ENCODE data around the gene PRKG1. TPM values are rescaled to one million over a fixed set of nuclear protein-coding genes. Genes with fewer than 3 reads are reported as not detected.

The PRKG1 gene
- total and polyA plus RNA-seq, 4 donors = 6.8 to 38.1 (median 15.4) TPM

- Histone ChIP-seq H3K36me3 (ENCODE audit: control insufficient read depth, insufficient read depth, low read length) (no peaks in the 10 kb centered on the region), H3K27ac (ENCODE audit: low read depth, low read length) (no peak overlapping the region), H3K27me3 (ENCODE audit: control insufficient read depth, insufficient read depth, low read length) (no peaks in the 10 kb centered on the region), H3K9me3 (ENCODE audit: control insufficient read depth, insufficient read depth, low read length) (no peaks in the 10 kb centered on the region), H3K4me1 (ENCODE audit: control insufficient read depth, insufficient read depth, low read length) (no peaks in the 10 kb centered on the region), H3K4me3 (ENCODE audit: low read depth, low read length) (no peak overlapping the region)
- DNase-seq (ENCODE audit: low read depth in 4 of 6, low spot score in 6 of 6) = no peak
- WGBS (ENCODE audit: insufficient coverage) = 89% methylated on average over 4 of the region's 6 CpGs
Measured at GRCh38 chr10:52210161-52210560, 1135.9 kb downstream of the PRKG1 start.

DNA sequence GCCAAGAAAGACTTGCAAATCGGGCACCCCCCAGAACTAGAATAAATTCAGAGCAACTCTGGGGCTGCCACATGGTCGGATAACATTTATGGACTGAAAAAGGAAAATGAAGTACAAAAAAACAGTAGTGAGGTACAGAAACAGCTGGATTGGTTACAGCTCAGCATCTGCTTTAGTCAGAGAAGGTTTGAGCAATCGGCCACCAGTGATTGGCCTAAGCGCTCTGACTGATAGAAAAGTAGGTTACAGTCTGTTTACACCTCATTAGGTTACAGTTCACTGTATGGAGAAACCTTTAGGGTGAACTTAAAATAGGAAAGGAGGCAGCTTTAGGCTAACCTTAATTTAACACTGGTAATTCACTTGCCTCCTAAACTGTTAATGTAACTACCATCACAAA lies 1137.8 kb downstream of the PRKG1 start:
- no peak overlapping the region for H3K27ac ChIP-seq (ENCODE audit: low read depth, low read length)
- H3K9me3 ChIP-seq (ENCODE audit: control insufficient read depth, insufficient read depth, low read length) = no peaks in the 10 kb centered on the region
- no peak overlapping the region for H3K4me3 ChIP-seq (ENCODE audit: low read depth, low read length)
- 39% methylated on average over 2 of the region's 4 CpGs for WGBS (ENCODE audit: insufficient coverage)
- no peaks in the 10 kb centered on the region for H3K27me3 ChIP-seq (ENCODE audit: control insufficient read depth, insufficient read depth, low read length)
- no peaks in the 10 kb centered on the region for H3K4me1 ChIP-seq (ENCODE audit: control insufficient read depth, insufficient read depth, low read length)
- H3K36me3 ChIP-seq (ENCODE audit: control insufficient read depth, insufficient read depth, low read length) = no peaks in the 10 kb centered on the region
- no peak for DNase-seq (ENCODE audit: low read depth in 4 of 6, low spot score in 6 of 6)

DNA sequence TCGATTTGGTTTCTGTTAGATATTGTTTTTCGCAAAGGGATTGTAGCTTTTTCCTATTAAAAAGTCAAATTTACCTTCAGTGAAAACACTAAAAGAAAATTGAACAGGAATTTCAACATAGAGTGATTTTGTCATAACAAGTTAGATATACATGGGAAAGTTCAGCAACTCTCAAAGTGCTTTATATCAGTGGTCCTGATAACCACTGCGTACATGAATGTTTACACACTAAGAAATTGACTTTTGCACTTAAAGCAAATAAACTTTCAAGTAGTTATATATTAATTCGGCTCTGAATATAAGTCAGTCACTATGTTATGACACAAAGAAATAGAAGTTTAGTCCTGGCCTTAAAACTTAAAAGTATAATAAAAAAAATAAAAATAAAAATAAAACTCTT lies 1138.5 kb downstream of the PRKG1 start:
- no peak for DNase-seq (ENCODE audit: low read depth in 4 of 6, low spot score in 6 of 6)
- no peaks in the 10 kb centered on the region for H3K9me3 ChIP-seq (ENCODE audit: control insufficient read depth, insufficient read depth, low read length)
- H3K4me1 ChIP-seq (ENCODE audit: control insufficient read depth, insufficient read depth, low read length) = no peaks in the 10 kb centered on the region
- no CpG with 5 or more reads among the region's 4 CpGs for WGBS (ENCODE audit: insufficient coverage)
- no peak overlapping the region for H3K4me3 ChIP-seq (ENCODE audit: low read depth, low read length)
- H3K27me3 ChIP-seq (ENCODE audit: control insufficient read depth, insufficient read depth, low read length) = no peaks in the 10 kb centered on the region
- no peaks in the 10 kb centered on the region for H3K36me3 ChIP-seq (ENCODE audit: control insufficient read depth, insufficient read depth, low read length)
- H3K27ac ChIP-seq (ENCODE audit: low read depth, low read length) = no peak overlapping the region

DNA sequence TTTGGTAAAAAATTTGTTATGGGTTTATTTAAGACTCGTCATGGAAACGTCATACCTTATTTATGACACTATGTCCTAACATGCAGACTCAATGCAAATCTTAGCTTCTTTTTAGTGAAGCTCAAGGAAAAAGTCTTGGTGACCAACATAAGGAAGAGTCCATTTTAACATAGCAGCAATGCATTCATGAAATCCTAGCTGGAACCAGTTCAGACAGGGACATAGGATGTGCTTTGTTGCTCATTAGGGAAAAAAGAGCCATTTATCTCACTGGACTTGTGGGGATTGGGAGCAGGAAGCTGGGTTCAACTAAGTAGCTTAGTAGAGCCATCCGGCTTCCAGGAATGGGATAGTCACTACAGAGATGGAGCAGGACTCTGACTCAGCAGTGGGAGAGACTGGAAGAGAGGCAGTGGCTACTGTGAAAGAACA lies 1139.0 kb downstream of the PRKG1 start:
- H3K36me3 ChIP-seq (ENCODE audit: control insufficient read depth, insufficient read depth, low read length) = no peaks in the 10 kb centered on the region
- H3K27ac ChIP-seq (ENCODE audit: low read depth, low read length) = no peak overlapping the region
- no peaks in the 10 kb centered on the region for H3K9me3 ChIP-seq (ENCODE audit: control insufficient read depth, insufficient read depth, low read length)
- H3K4me3 ChIP-seq (ENCODE audit: low read depth, low read length) = no peak overlapping the region
- H3K4me1 ChIP-seq (ENCODE audit: control insufficient read depth, insufficient read depth, low read length) = no peaks in the 10 kb centered on the region
- no peak for DNase-seq (ENCODE audit: low read depth in 4 of 6, low spot score in 6 of 6)
- no peaks in the 10 kb centered on the region for H3K27me3 ChIP-seq (ENCODE audit: control insufficient read depth, insufficient read depth, low read length)
- WGBS (ENCODE audit: insufficient coverage) = 67% methylated on average over 1 of the region's 3 CpGs

- peak; percentile 62 to 96 (median 76) for DNase-seq (ENCODE audit: low read depth in 4 of 6, low spot score in 6 of 6)
Measured at GRCh38 chr10:52215745-52216361, 1141.6 kb downstream of the PRKG1 start.

DNA sequence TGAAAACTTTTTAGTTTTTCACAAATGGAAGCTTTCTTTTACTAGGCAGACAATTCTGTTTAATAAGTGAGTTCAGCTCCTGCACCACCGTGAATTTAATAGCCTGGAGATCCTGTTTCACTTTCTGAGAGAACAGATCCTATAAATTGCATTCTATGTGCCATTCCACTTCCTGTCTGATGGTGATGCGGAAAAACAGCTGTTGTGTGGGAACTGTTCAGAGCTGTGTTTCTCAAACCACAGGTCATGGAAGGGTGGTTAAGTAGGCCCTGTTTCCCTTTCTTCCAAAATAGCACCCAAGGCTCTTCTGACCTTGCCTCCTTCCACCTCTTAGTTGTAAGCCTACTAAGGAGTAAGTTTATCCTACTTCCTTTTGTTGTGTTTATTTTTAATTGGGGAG lies 1142.6 kb downstream of the PRKG1 start:
- Histone ChIP-seq H3K27me3 (ENCODE audit: control insufficient read depth, insufficient read depth, low read length) (no peaks in the 10 kb centered on the region), H3K4me3 (ENCODE audit: low read depth, low read length) (no peak overlapping the region), H3K27ac (ENCODE audit: low read depth, low read length) (no peak overlapping the region), H3K4me1 (ENCODE audit: control insufficient read depth, insufficient read depth, low read length) (no peaks in the 10 kb centered on the region), H3K9me3 (ENCODE audit: control insufficient read depth, insufficient read depth, low read length) (no peaks in the 10 kb centered on the region), H3K36me3 (ENCODE audit: control insufficient read depth, insufficient read depth, low read length) (no peaks in the 10 kb centered on the region)
- WGBS (ENCODE audit: insufficient coverage) = no CpG with 5 or more reads among the region's 2 CpGs
- DNase-seq (ENCODE audit: low read depth in 4 of 6, low spot score in 6 of 6) = peak in 1 of 6 donors; percentile 30

More at GRCh38 chr10:52215745-52216361, 1141.6 kb downstream of the PRKG1 start:
- Histone ChIP-seq H3K27ac (ENCODE audit: low read depth, low read length) (no peak overlapping the region), H3K4me1 (ENCODE audit: control insufficient read depth, insufficient read depth, low read length) (no peaks in the 10 kb centered on the region), H3K9me3 (ENCODE audit: control insufficient read depth, insufficient read depth, low read length) (no peaks in the 10 kb centered on the region), H3K36me3 (ENCODE audit: control insufficient read depth, insufficient read depth, low read length) (no peaks in the 10 kb centered on the region), H3K4me3 (ENCODE audit: low read depth, low read length) (no peak overlapping the region), H3K27me3 (ENCODE audit: control insufficient read depth, insufficient read depth, low read length) (no peaks in the 10 kb centered on the region)

GRCh38 chr10:52217531-52217930 lies 1143.2 kb downstream of the PRKG1 start:
- no peaks in the 10 kb centered on the region for H3K27me3 ChIP-seq (ENCODE audit: control insufficient read depth, insufficient read depth, low read length)
- no peaks in the 10 kb centered on the region for H3K36me3 ChIP-seq (ENCODE audit: control insufficient read depth, insufficient read depth, low read length)
- H3K27ac ChIP-seq (ENCODE audit: low read depth, low read length) = no peak overlapping the region
- H3K4me3 ChIP-seq (ENCODE audit: low read depth, low read length) = no peak overlapping the region
- no peaks in the 10 kb centered on the region for H3K4me1 ChIP-seq (ENCODE audit: control insufficient read depth, insufficient read depth, low read length)
- no peaks in the 10 kb centered on the region for H3K9me3 ChIP-seq (ENCODE audit: control insufficient read depth, insufficient read depth, low read length)
- no peak for DNase-seq (ENCODE audit: low read depth in 4 of 6, low spot score in 6 of 6)
- WGBS (ENCODE audit: insufficient coverage) = no CpG with 5 or more reads among the region's 1 CpG

DNA sequence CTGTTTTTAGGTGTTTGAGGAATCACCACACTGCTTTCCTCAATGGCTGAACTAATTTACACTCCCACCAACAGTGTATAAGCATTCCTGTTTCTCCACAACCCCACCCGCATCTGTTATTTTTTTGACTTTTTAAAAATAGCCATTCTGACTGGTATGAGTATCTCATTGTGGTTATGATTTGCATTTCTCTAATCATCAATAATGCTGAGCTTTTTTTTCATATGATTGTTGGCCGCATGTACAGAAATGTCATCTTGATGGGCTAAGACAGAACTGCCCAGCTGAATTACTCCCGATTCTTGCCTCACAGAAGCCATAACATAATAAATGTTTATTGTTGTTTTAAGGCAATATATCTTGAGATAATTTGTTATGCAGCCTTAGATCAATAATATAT lies 1146.7 kb downstream of the PRKG1 start:
- DNase-seq (ENCODE audit: low read depth in 4 of 6, low spot score in 6 of 6) = no peak
- Histone ChIP-seq H3K27ac (ENCODE audit: low read depth, low read length) (no peak overlapping the region), H3K4me3 (ENCODE audit: low read depth, low read length) (no peak overlapping the region), H3K9me3 (ENCODE audit: control insufficient read depth, insufficient read depth, low read length) (no peaks in the 10 kb centered on the region), H3K4me1 (ENCODE audit: control insufficient read depth, insufficient read depth, low read length) (no peaks in the 10 kb centered on the region), H3K27me3 (ENCODE audit: control insufficient read depth, insufficient read depth, low read length) (no peaks in the 10 kb centered on the region), H3K36me3 (ENCODE audit: control insufficient read depth, insufficient read depth, low read length) (no peaks in the 10 kb centered on the region)
- WGBS (ENCODE audit: insufficient coverage) = no CpG with 5 or more reads among the region's 3 CpGs

GRCh38 chr10:52221923-52222322 lies 1147.6 kb downstream of the PRKG1 start:
- Histone ChIP-seq H3K9me3 (ENCODE audit: control insufficient read depth, insufficient read depth, low read length) (no peaks in the 10 kb centered on the region), H3K36me3 (ENCODE audit: control insufficient read depth, insufficient read depth, low read length) (no peaks in the 10 kb centered on the region), H3K4me3 (ENCODE audit: low read depth, low read length) (no peak overlapping the region), H3K27me3 (ENCODE audit: control insufficient read depth, insufficient read depth, low read length) (no peaks in the 10 kb centered on the region), H3K27ac (ENCODE audit: low read depth, low read length) (no peak overlapping the region), H3K4me1 (ENCODE audit: control insufficient read depth, insufficient read depth, low read length) (no peaks in the 10 kb centered on the region)
- no CpG with 5 or more reads among the region's 4 CpGs for WGBS (ENCODE audit: insufficient coverage)
- DNase-seq (ENCODE audit: low read depth in 4 of 6, low spot score in 6 of 6) = no peak

DNA sequence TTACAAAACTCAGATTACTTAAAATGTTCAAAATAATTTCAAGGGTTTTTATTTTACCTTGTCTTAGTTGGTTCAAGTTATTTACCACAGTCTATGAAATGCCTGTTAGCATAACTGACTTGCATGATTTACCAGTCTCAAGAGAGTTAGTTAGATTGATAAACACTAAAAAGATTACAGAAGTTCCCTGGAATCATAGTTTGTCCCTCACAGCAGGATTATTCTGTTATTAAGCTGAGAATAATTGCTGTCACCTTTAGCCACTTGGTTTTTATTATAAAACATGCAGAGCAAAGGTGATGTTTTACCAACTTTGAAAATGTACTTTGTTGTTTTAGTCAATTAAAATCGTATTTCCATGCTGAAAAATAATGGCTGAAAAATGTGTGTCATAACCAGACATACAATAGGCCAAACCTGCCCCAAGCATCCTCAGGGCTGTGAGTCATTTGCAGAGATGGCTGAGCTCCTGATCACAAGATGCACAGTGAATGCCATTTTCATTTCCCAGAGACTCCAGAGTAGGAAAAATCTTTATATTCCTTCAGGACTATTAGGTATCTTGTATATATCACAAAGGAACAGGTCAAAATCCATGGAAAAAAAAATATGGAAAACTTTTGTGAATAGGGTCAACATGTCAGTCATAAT lies 1152.0 kb downstream of the PRKG1 start:
- H3K4me1 ChIP-seq (ENCODE audit: control insufficient read depth, insufficient read depth, low read length) = no peaks in the 10 kb centered on the region
- DNase-seq (ENCODE audit: low read depth in 4 of 6, low spot score in 6 of 6) = no peak
- no peak overlapping the region for H3K4me3 ChIP-seq (ENCODE audit: low read depth, low read length)
- no CpG with 5 or more reads among the region's 1 CpG for WGBS (ENCODE audit: insufficient coverage)
- H3K27ac ChIP-seq (ENCODE audit: low read depth, low read length) = no peak overlapping the region
- no peaks in the 10 kb centered on the region for H3K27me3 ChIP-seq (ENCODE audit: control insufficient read depth, insufficient read depth, low read length)
- no peaks in the 10 kb centered on the region for H3K9me3 ChIP-seq (ENCODE audit: control insufficient read depth, insufficient read depth, low read length)
- H3K36me3 ChIP-seq (ENCODE audit: control insufficient read depth, insufficient read depth, low read length) = no peaks in the 10 kb centered on the region
